Islet of Langerhans (tissue), 1 donor: ENCODE data around the gene MAP1LC3B.

Experiments used
- FAIRE-seq: peaks from one replicate; lab custom pipeline; 2011; peaks lifted over from hg19 to GRCh38; lab: Jason Lieb, UNC

MAP1LC3B gene

GRCh38 chr16:87391950-87392820 is at the start of gene MAP1LC3B:
Gene MAP1LC3B (plus strand): TSS chr16:87392336. CDS start chr16:87392428, 92 bp downstream.
- FAIRE-seq = no peak

GRCh38 chr16:87342504-87342903 is 49.6 kb upstream of the MAP1LC3B start:
- no peak for FAIRE-seq

GRCh38 chr16:87342978-87343752 is 49.0 kb upstream of the MAP1LC3B start:
- no peak for FAIRE-seq

DNA sequence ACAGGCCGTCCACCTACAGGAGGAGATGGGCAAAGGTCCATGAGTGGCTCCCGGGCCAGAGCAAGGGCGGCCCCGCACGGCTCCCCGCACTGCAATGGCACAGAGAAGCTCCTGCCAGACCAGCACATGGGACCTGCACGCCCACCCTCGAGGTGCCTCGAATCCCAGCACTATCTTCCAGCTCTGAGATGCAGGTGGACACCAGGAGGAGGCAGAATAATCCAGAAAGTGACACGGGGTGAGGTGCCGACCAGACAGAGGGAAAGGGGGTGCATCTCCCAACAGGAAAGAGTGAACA is 48.4 kb upstream of the MAP1LC3B start:
- FAIRE-seq = no peak

GRCh38 chr16:87344165-87344930 is 47.8 kb upstream of the MAP1LC3B start:
- FAIRE-seq = no peak

DNA sequence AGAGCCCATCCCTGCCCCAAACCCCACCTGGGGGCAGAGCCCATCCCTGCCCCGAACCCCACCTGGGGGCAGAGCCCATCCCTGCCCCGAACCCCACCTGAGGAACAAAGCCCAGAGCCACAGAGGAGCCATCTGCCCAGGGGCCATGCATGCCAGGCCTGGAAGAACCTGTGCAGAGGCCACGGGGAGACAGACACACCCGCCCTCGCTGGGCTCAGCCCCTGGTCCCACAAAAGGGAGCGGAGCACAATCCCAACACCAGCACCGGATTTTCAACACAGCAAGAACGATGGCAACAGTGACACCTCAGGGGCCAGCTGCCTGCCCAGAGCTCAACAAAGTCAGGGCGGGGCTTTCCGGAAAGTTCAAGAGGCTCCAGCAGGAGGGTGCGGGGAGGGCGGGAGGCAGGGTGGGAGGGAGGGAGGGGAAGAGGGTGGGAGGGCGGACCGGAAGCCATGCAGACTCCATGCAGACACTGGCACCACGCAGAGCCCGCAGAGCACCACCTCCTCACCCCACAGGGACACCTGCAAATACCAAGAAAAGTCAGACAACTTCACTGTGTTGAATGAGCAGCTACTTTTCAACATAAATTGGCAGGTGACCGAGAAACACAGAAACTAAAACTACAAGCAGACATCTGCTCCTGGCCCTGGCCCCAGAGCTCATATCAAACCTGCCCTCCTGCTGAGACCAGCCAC is 47.1 kb upstream of the MAP1LC3B start:
- no peak for FAIRE-seq

- FAIRE-seq = no peak
Measured at GRCh38 chr16:87345726-87346424, 46.3 kb upstream of the MAP1LC3B start.

DNA sequence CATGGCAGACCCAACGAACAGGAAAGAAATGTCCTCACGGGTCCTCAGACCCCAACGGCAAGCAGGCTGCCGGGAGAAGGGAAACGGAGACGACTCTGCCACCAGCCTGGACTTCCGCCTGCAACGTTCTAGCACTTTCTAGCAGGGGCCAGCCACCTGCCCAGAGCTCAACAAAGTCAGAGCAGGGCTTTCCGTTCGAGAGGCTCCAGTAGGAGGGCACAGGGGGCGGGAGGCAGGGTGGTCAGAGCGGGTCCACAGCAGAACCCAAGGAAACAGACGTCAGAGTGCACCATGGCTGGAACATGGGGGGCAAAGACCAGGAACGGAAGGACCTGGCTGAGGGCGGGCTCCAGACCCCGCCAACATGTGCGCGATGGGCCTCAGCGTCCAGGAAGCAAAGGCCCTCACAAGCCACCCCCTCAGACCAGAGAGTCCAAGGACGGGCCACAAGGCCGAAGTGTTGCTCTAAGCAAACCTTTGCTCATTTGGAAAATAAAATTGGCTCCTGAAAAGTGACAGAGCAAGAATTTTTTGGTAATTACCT is 45.5 kb upstream of the MAP1LC3B start:
- FAIRE-seq = no peak

GRCh38 chr16:87347932-87348615 is 44.1 kb upstream of the MAP1LC3B start:
- no peak for FAIRE-seq

DNA sequence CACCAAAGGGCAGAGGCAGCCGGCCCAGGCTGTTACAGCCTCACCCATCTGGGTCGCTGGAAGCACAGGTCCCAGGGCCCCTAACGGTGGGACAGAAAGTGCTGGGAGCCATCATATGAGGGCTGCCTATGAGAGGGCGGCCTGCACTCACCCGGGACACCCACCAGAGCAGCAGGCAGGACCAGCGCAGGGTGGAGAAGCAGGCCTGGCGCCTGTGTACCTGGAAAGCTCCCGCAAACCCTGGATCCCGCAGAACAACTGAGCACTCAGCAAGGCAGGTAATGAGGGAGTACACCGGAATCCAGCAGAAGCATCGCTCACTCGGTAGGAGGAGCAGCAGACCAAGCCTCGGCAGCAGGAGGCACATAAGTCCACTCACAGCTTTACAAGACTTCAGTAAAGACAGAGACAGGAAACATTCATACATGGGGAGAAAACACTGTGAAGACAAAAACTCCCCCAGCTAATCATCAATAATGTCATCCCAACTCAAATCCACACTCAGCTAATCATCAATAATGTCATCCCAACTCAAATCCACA is 43.4 kb upstream of the MAP1LC3B start:
- FAIRE-seq = no peak

- no peak for FAIRE-seq
Measured at GRCh38 chr16:87350031-87350430, 42.1 kb upstream of the MAP1LC3B start.

GRCh38 chr16:87350681-87351319 is 41.3 kb upstream of the MAP1LC3B start:
- no peak for FAIRE-seq

DNA sequence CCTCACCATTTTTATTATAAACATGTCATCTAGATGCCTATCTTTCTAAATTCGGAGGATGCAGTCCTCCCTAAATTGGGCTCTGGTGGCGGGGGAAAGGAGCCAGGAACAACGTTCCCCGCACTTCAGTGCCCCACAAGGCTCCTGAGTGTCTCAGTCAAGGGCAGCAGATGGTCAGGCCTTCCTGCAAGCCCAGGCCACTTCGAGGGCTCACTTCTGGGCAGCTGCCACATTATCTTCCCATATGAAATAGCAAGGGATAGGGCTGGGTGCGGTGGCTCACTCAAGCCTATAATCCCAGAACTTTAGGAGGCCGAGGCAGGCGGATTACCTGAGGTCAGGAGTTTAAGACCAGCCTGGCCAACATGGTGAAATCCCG is 40.8 kb upstream of the MAP1LC3B start:
- no peak for FAIRE-seq

GRCh38 chr16:87352818-87353217 is 39.3 kb upstream of the MAP1LC3B start:
- FAIRE-seq = no peak

- FAIRE-seq = no peak
Measured at GRCh38 chr16:87353613-87354012, 38.5 kb upstream of the MAP1LC3B start.

- FAIRE-seq = no peak
Measured at GRCh38 chr16:87356491-87356853, 35.7 kb upstream of the MAP1LC3B start.

DNA sequence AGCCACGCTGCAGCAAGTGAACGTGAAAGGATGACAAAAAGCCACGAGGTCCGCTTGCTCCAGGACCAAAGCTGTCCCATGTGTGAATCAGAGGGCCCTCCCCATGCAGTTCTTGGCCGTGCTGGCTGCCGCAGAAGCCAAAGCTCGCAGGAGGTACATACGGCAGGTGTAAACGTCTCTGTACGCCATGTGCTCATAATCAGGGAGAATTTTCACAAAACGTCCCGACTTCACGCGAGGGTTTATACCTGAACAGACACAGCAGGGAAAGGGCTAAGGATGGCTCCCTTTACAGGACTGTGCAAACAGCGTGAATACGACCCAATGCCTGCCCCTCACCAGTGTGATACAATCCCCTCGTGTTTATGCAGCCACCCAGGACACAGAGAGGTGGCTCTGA is 33.9 kb upstream of the MAP1LC3B start:
- no peak for FAIRE-seq

- no peak for FAIRE-seq
Measured at GRCh38 chr16:87358696-87359095, 33.4 kb upstream of the MAP1LC3B start.

DNA sequence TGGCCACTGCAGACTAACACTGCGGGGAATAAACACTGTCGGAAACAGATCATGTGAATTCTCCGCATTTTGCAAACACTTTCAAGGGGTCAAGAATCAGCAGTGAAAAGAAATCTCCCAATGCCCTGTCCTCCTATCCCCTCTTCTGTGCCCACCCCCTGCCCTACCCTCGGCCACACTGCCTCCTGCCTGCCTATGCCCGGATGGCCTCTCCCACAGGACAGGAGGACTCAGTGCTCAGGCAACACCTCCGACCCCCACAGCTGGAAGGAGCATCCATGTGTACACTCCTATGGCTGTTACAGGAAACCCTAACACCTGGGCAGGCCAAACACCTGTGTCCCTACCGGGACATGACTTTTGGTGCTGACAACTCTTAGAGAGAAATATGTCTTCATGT is 33.0 kb upstream of the MAP1LC3B start:
- no peak for FAIRE-seq
